Liver (tissue), 9 donors: ENCODE measurements around the gene SRGAP3. TPM values are rescaled to one million over a fixed set of nuclear protein-coding genes. Genes with fewer than 3 reads are reported as not detected.

Source experiments
- DNase-seq: peaks from one replicate; pipeline ENCODE4 v3.0.0-alpha.2; 2017; ENCODE audit warnings: low spot score
- H3K27ac ChIP-seq, 2 donors: one replicate each; pipeline ENCODE4 v1.7.0; 2013; ENCODE audit warnings: inconsistent platforms in 2 of 2, low read length in 2 of 2, control low read depth in 1 of 2, low read depth in 1 of 2, mild to moderate bottlenecking in 1 of 2
- H3K27me3 ChIP-seq, 4 donors: one replicate each; pipeline versions ENCODE4 v1.6.1 to v1.7.0; 2013; ENCODE audit warnings: low read length in 3 of 4, inconsistent platforms in 1 of 4, mild to moderate bottlenecking in 1 of 4, moderate library complexity in 1 of 4; ENCODE audit not compliant: control insufficient read depth in 4 of 4, insufficient read depth in 4 of 4
- H3K36me3 ChIP-seq, 4 donors: one replicate each; pipeline versions ENCODE4 v1.6.1 to v1.7.0; 2013; ENCODE audit warnings: low read length in 3 of 4, mild to moderate bottlenecking in 3 of 4, low read depth in 1 of 4, moderate library complexity in 1 of 4; ENCODE audit not compliant: control insufficient read depth in 4 of 4, insufficient read depth in 3 of 4
- H3K4me1 ChIP-seq, 4 donors: one replicate each; pipeline versions ENCODE4 v1.6.1 to v1.7.0; 2013; ENCODE audit warnings: low read length in 3 of 4, mild to moderate bottlenecking in 3 of 4, moderate library complexity in 1 of 4; ENCODE audit not compliant: control insufficient read depth in 4 of 4, insufficient read depth in 4 of 4
- H3K4me3 ChIP-seq, 3 donors: one replicate each; pipeline versions ENCODE4 v1.6.1 to v1.7.0; 2013; ENCODE audit warnings: low read length in 3 of 3, control low read depth in 1 of 3, low read depth in 1 of 3, mild to moderate bottlenecking in 1 of 3
- H3K9ac ChIP-seq, 2 donors: one replicate each; pipeline ENCODE4 v1.7.0; 2013; ENCODE audit warnings: low read length in 2 of 2, mild to moderate bottlenecking in 2 of 2, moderate library complexity in 2 of 2, control low read depth in 1 of 2, low read depth in 1 of 2
- H3K9me3 ChIP-seq, 4 donors: one replicate each; pipeline versions ENCODE4 v1.6.1 to v1.7.0; 2013; ENCODE audit warnings: low read length in 3 of 4; ENCODE audit not compliant: control insufficient read depth in 4 of 4
- ATF3 ChIP-seq: IDR thresholded peaks from 2 replicates; pipeline ENCODE4 v1.6.1; 2016; ENCODE audit warnings: antibody characterized with exemption
- CTCF ChIP-seq: fragments of 150-350 bp; IDR thresholded peaks from 2 replicates; pipeline ENCODE4 v1.5.1; 2017; ENCODE audit warnings: improper control_type of control experiment, low read depth, low read length; ENCODE audit not compliant: missing input control
- EGR1 ChIP-seq, 2 donors: IDR thresholded peaks; 2 replicates each; pipeline ENCODE4 v1.6.1; 2016 to 2018; ENCODE audit warnings: antibody characterized with exemption in 2 of 2, low read depth in 2 of 2
- FOXA1 ChIP-seq: IDR thresholded peaks from 2 replicates; pipeline ENCODE4 v1.6.1; 2016; ENCODE audit warnings: antibody characterized with exemption
- FOXA2 ChIP-seq: IDR thresholded peaks from 2 replicates; pipeline ENCODE4 v1.6.1; 2016; ENCODE audit warnings: antibody characterized with exemption
- GABPA ChIP-seq, 2 donors: IDR thresholded peaks in 1 of 2; conservative IDR thresholded peaks in 1 of 2; 2 replicates each; pipeline ENCODE4 v1.6.1; 2016; ENCODE audit warnings: antibody characterized with exemption in 2 of 2, mild to moderate bottlenecking in 1 of 2, moderate library complexity in 1 of 2
- HNF4A ChIP-seq, 2 donors: conservative IDR thresholded peaks; 2 replicates each; pipeline ENCODE4 v1.6.1; 2016; ENCODE audit warnings: antibody characterized with exemption in 2 of 2, mild to moderate bottlenecking in 2 of 2
- HNF4G ChIP-seq: IDR thresholded peaks from 2 replicates; pipeline ENCODE4 v1.6.1; 2016; ENCODE audit warnings: antibody characterized with exemption
- MAX ChIP-seq: IDR thresholded peaks from 2 replicates; pipeline ENCODE4 v1.6.1; 2016; ENCODE audit warnings: antibody characterized with exemption
- NR2F2 ChIP-seq: IDR thresholded peaks from 2 replicates; pipeline ENCODE4 v1.6.1; 2016; ENCODE audit warnings: antibody characterized with exemption
- REST ChIP-seq: IDR thresholded peaks from 2 replicates; pipeline ENCODE4 v1.6.1; 2016; ENCODE audit warnings: antibody characterized with exemption, mild to moderate bottlenecking
- RXRA ChIP-seq, 2 donors: IDR thresholded peaks; 2 replicates each; pipeline ENCODE4 v1.6.1; 2017 to 2018; ENCODE audit warnings: antibody characterized with exemption in 2 of 2, mild to moderate bottlenecking in 1 of 2
- TAF1 ChIP-seq: conservative IDR thresholded peaks from 2 replicates; pipeline ENCODE4 v1.6.1; 2016; ENCODE audit warnings: antibody characterized with exemption, mild to moderate bottlenecking
- YY1 ChIP-seq: IDR thresholded peaks from 2 replicates; pipeline ENCODE4 v1.6.1; 2016; ENCODE audit warnings: antibody characterized with exemption, mild to moderate bottlenecking
- ZBTB33 ChIP-seq: IDR thresholded peaks from 2 replicates; pipeline ENCODE4 v1.6.1; 2016; ENCODE audit warnings: antibody characterized with exemption
- whole genome bisulfite sequencing: extraction: QIAGEN DNeasy Blood & Tissue Kit; methylation state at CpG from one replicate; pipeline ENCODE4 v1.1.7; 2013; 5-methylcytosine and 5-hydroxymethylcytosine counted together
- polyA plus RNA-seq, 2 donors: library from polyadenylated mRNA; stranded (reverse) in 1 of 2; unstranded in 1 of 2; fragments of 200-250 nt in 1 of 2; fragments of >200 nt in 1 of 2; fragmentation: Nextera tagmentation in 1 of 2; extraction: Ambion mirVana in 1 of 2; gene quantifications; one replicate each; pipeline versions ENCODE4 v1.2.1 to v1.2.3, GENCODE V29; 2013 to 2015
- total RNA-seq, 2 donors: library from RNA; depleted of rRNA; stranded (reverse); fragments of >200 nt; gene quantifications; one replicate each; pipeline ENCODE4 v1.2.3, GENCODE V29; 2014
- donor health status: healthy.
- donor health status: healthy.
- donor health status: healthy.
- donor health status: healthy.
- donor health status: healthy.

Gene SRGAP3
- total and polyA plus RNA-seq, 4 donors, result 0.61 to 4.2 (median 1.6) TPM

- Histone ChIP-seq H3K27ac (no peak overlapping the region), H3K4me1 (no peaks in the 10 kb centered on the region), H3K9me3 (peaks cover 0 to 5% (median 0%) of the 10 kb centered on the region in 4 donors), H3K9ac (no peak overlapping the region), H3K36me3 (no peaks in the 10 kb centered on the region), H3K4me3 (no peak overlapping the region), H3K27me3 (peaks cover 0 to 3% (median 0%) of the 10 kb centered on the region in 4 donors)
- WGBS, result 74% methylated on average over 5 of the region's 5 CpGs
- no peak for DNase-seq
- TF ChIP-seq TAF1 (no peak), ATF3 (no peak), RXRA (IDR thresholded peaks at IDR 0.05) (no peak), HNF4G (no peak), CTCF (no peak), GABPA (IDR thresholded peaks at IDR 0.05 in 1 of 2, conservative IDR thresholded peaks at IDR 0.05 in 1 of 2) (no peak), YY1 (no peak), HNF4A (conservative IDR thresholded peaks at IDR 0.05) (no peak), ZBTB33 (no peak), MAX (no peak), EGR1 (IDR thresholded peaks at IDR 0.05; ENCODE audit: low read depth in 2 of 2) (no peak), REST (no peak), FOXA1 (no peak), NR2F2 (no peak), FOXA2 (no peak)
These were observed 107.5 kb downstream of the SRGAP3 start for GRCh38 chr3:9141928-9142289.

- H3K4me1 ChIP-seq, result peaks cover 0 to 2% (median under 1%) of the 10 kb centered on the region in 4 donors
- WGBS, result 95% methylated on average over 4 of the region's 4 CpGs
These were observed 110.1 kb downstream of the SRGAP3 start for GRCh38 chr3:9139366-9139765.

More at GRCh38 chr3:9139366-9139765, 110.1 kb downstream of the SRGAP3 start:
- Histone ChIP-seq H3K27me3 (peaks cover 0 to 3% (median 0%) of the 10 kb centered on the region in 4 donors), H3K4me3 (no peak overlapping the region), H3K9me3 (peaks cover 0 to 5% (median 0%) of the 10 kb centered on the region in 4 donors), H3K9ac (no peak overlapping the region), H3K27ac (no peak overlapping the region), H3K36me3 (no peaks in the 10 kb centered on the region)
- no peak for TF ChIP-seq TAF1
- no peak for TF ChIP-seq YY1
- no peak for DNase-seq
